ENCODE results near the gene HPSE2. TPM values are rescaled to one million over a fixed set of nuclear protein-coding genes. Genes with fewer than 3 reads are reported as not detected.

The HPSE2 gene
- total RNA-seq, 3 donors from 2014 or later, result 2.7 to 8.0 (median 5.9) TPM

GRCh38 chr10:99123851-99124250 lies 111.8 kb downstream of the HPSE2 start:
- Histone ChIP-seq H3K36me3 (no peaks in the 10 kb centered on the region), H3K4me3 (no peak overlapping the region), H3K4me1 (no peaks in the 10 kb centered on the region), H3K9me3 (peaks cover 10 to 11% of the 10 kb centered on the region in 2 donors), H3K27ac (no peak overlapping the region), H3K27me3 (no peaks in the 10 kb centered on the region)
- DNase-seq (ENCODE audit: low spot score in 2 of 2), result no peak
- TF ChIP-seq CTCF (IDR thresholded peaks at IDR 0.05) (no peak), POLR2A (IDR thresholded peaks at IDR 0.05) (no peak), POLR2AphosphoS5 (IDR thresholded peaks at IDR 0.05) (no peak)
- intact Hi-C loops (cut with DNase I; ENCODE audit: low total_unique reads), result no loop called here

- peaks cover 7 to 10% of the 10 kb centered on the region in 2 donors for H3K9me3 ChIP-seq
- DNase-seq (ENCODE audit: low spot score in 2 of 2), result no peak
- TF ChIP-seq CTCF (IDR thresholded peaks at IDR 0.05) (no peak), POLR2AphosphoS5 (IDR thresholded peaks at IDR 0.05) (no peak), POLR2A (IDR thresholded peaks at IDR 0.05) (no peak)
- no peaks in the 10 kb centered on the region for H3K4me1 ChIP-seq
- intact Hi-C loops (cut with DNase I; ENCODE audit: low total_unique reads), result no loop called here
- H3K4me3 ChIP-seq, result no peak overlapping the region
- H3K27ac ChIP-seq, result no peak overlapping the region
- no peaks in the 10 kb centered on the region for H3K27me3 ChIP-seq
- H3K36me3 ChIP-seq, result no peaks in the 10 kb centered on the region
These were observed 112.3 kb downstream of the HPSE2 start for GRCh38 chr10:99123336-99123735.

GRCh38 chr10:99119258-99119748 lies 116.3 kb downstream of the HPSE2 start:
- H3K9me3 ChIP-seq, result no peaks in the 10 kb centered on the region
- no peak overlapping the region for H3K27ac ChIP-seq
- intact Hi-C loops (cut with DNase I; ENCODE audit: low total_unique reads), result no loop called here
- no peaks in the 10 kb centered on the region for H3K27me3 ChIP-seq
- TF ChIP-seq POLR2A (IDR thresholded peaks at IDR 0.05) (no peak), POLR2AphosphoS5 (IDR thresholded peaks at IDR 0.05) (no peak), CTCF (IDR thresholded peaks at IDR 0.05) (no peak)
- H3K4me1 ChIP-seq, result no peaks in the 10 kb centered on the region
- no peak overlapping the region for H3K4me3 ChIP-seq
- DNase-seq (ENCODE audit: low spot score in 2 of 2), result no peak
- H3K36me3 ChIP-seq, result no peaks in the 10 kb centered on the region

GRCh38 chr10:99115703-99116102 lies 119.9 kb downstream of the HPSE2 start:
- intact Hi-C loops (cut with DNase I; ENCODE audit: low total_unique reads), result no loop called here
- no peak for TF ChIP-seq POLR2A (IDR thresholded peaks at IDR 0.05)
- no peak for TF ChIP-seq CTCF (IDR thresholded peaks at IDR 0.05)
- TF ChIP-seq POLR2AphosphoS5 (IDR thresholded peaks at IDR 0.05), result no peak
- H3K4me3 ChIP-seq, result no peak overlapping the region
- no peaks in the 10 kb centered on the region for H3K36me3 ChIP-seq
- no peak for DNase-seq (ENCODE audit: low spot score in 2 of 2)
- no peak overlapping the region for H3K27ac ChIP-seq
- H3K27me3 ChIP-seq, result no peaks in the 10 kb centered on the region
- H3K9me3 ChIP-seq, result no peaks in the 10 kb centered on the region
- H3K4me1 ChIP-seq, result no peaks in the 10 kb centered on the region

GRCh38 chr10:99085358-99085757 lies 150.3 kb downstream of the HPSE2 start:
- Histone ChIP-seq H3K27ac (no peak overlapping the region), H3K4me1 (no peaks in the 10 kb centered on the region), H3K36me3 (no peaks in the 10 kb centered on the region), H3K27me3 (no peaks in the 10 kb centered on the region), H3K9me3 (no peaks in the 10 kb centered on the region), H3K4me3 (no peak overlapping the region)
- intact Hi-C loops (cut with DNase I; ENCODE audit: low total_unique reads), result no loop called here
- TF ChIP-seq CTCF (IDR thresholded peaks at IDR 0.05), result no peak
- DNase-seq (ENCODE audit: low spot score in 2 of 2), result no peak
